Common myeloid progenitor, CD34-positive (primary cell): ENCODE measurements around the gene TRIM9.
"Not testable (repeated sequence)": the region's sequence is repeated elsewhere in the genome, so short reads cannot be mapped to it uniquely, and the experiment has no call there.

ENCODE experiments used
- CTCF ChIA-PET: fragments of 350-600 bp; sonication (Branson Sonifier 250); formaldehyde crosslinking; loops from one replicate; lab custom pipeline; 2021; ENCODE audit warnings: antibody characterized with exemption; lab: Charles Lee
- POLR2A ChIA-PET: fragments of 350-600 bp; sonication (Branson Sonifier 250); formaldehyde crosslinking; loops from one replicate; lab custom pipeline; 2021; ENCODE audit warnings: antibody characterized with exemption; lab: Charles Lee
- DNase-seq, 3 donors: peaks; one replicate each; pipeline versions ENCODE4 v3.0.0 to v3.0.0-alpha.2; 2013
- H3K27ac ChIP-seq, 2 experiments: 1 replicate in 1 of 2; 2 replicates in 1 of 2; pipeline ENCODE4 v1.7.0; 2013; ENCODE audit warnings: inconsistent platforms in 2 of 2, low read length in 2 of 2, mild to moderate bottlenecking in 2 of 2, low read depth in 1 of 2, moderate library complexity in 1 of 2; ENCODE audit not compliant: severe bottlenecking in 2 of 2, insufficient read depth in 1 of 2, poor library complexity in 1 of 2
- H3K27me3 ChIP-seq, 5 experiments: replicated peaks in 2 of 5; 1 replicate in 3 of 5; 2 replicates in 2 of 5; pipeline versions ENCODE4 v1.6.1 to v1.7.0; 2013; ENCODE audit warnings: low read length in 4 of 5, mild to moderate bottlenecking in 2 of 5, moderate library complexity in 2 of 5, inconsistent platforms in 1 of 5; ENCODE audit not compliant: insufficient read depth in 5 of 5, control insufficient read depth in 4 of 5
- H3K36me3 ChIP-seq, 4 experiments: 1 replicate in 2 of 4; 2 replicates in 2 of 4; pipeline versions ENCODE4 v1.6.1 to v1.7.0; 2013; ENCODE audit warnings: low read length in 3 of 4, control low read depth in 1 of 4, mild to moderate bottlenecking in 1 of 4; ENCODE audit not compliant: control insufficient read depth in 4 of 4, insufficient read depth in 4 of 4
- H3K4me1 ChIP-seq, 4 experiments: 1 replicate in 3 of 4; 2 replicates in 1 of 4; pipeline versions ENCODE4 v1.6.1 to v1.7.1; 2013; ENCODE audit warnings: low read length in 3 of 4, mild to moderate bottlenecking in 3 of 4, control low read depth in 1 of 4, inconsistent platforms in 1 of 4, moderate library complexity in 1 of 4; ENCODE audit not compliant: control insufficient read depth in 4 of 4, insufficient read depth in 4 of 4; ENCODE audit errors: control extremely low read depth in 1 of 4
- H3K4me3 ChIP-seq, 7 experiments: 1 replicate in 4 of 7; 2 replicates in 3 of 7; pipeline versions ENCODE4 v1.5.1 to v1.7.0; 2013; ENCODE audit warnings: mild to moderate bottlenecking in 7 of 7, low read length in 6 of 7, moderate library complexity in 6 of 7, inconsistent platforms in 2 of 7, low read depth in 2 of 7, control low read depth in 1 of 7; ENCODE audit not compliant: insufficient read depth in 4 of 7, control insufficient read depth in 1 of 7; ENCODE audit errors: extremely low read depth in 1 of 7
- H3K9me3 ChIP-seq, 5 experiments: 1 replicate in 4 of 5; 2 replicates in 1 of 5; pipeline versions ENCODE4 v1.6.1 to v1.7.1; 2013; ENCODE audit warnings: low read length in 4 of 5, mild to moderate bottlenecking in 2 of 5, inconsistent platforms in 1 of 5, low read depth in 1 of 5, moderate library complexity in 1 of 5; ENCODE audit not compliant: control insufficient read depth in 4 of 5, insufficient read depth in 2 of 5; ENCODE audit errors: control extremely low read depth in 1 of 5
- WGBS: methylation state at CpG from one replicate; pipeline ENCODE4 v1.1.5; 2013; ENCODE audit not compliant: insufficient coverage; 5-methylcytosine and 5-hydroxymethylcytosine counted together

Gene TRIM9

GRCh38 chr14:50963919-50964318, 131.0 kb downstream of the TRIM9 start:
- POLR2A ChIA-PET, result no interaction called here
- no peaks in the 10 kb centered on the region for H3K36me3 ChIP-seq
- no peak overlapping the region for H3K4me3 ChIP-seq
- peaks cover 8 to 47% (median 16%) of the 10 kb centered on the region in 4 experiments for H3K4me1 ChIP-seq
- no peak overlapping the region for H3K27ac ChIP-seq
- no peaks in the 10 kb centered on the region for H3K27me3 ChIP-seq
- WGBS, result 97% methylated on average over 5 of the region's 5 CpGs
- DNase-seq, result no peak
- CTCF ChIA-PET, result interaction anchor here (1.7 to 2.5 kb wide), 2 partner anchors 10 kb away, joined by 4 to 16 read pairs; no protein-coding TSS in a partner anchor
- H3K9me3 ChIP-seq, result no peaks in the 10 kb centered on the region

GRCh38 chr14:50961605-50962221, 133.2 kb downstream of the TRIM9 start:
- POLR2A ChIA-PET, result no interaction called here
- Histone ChIP-seq H3K27ac (peak overlapping the region in 1 of 2 experiments; percentile 61), H3K4me1 (peaks cover 2 to 41% (median 14%) of the 10 kb centered on the region in 4 experiments), H3K9me3 (no peaks in the 10 kb centered on the region), H3K4me3 (peak overlapping the region in 4 of 7 experiments; percentile 29 to 68 (median 52)), H3K27me3 (no peaks in the 10 kb centered on the region), H3K36me3 (no peaks in the 10 kb centered on the region)
- peak in 2 of 3 donors; percentile 14 to 44 for DNase-seq
- CTCF ChIA-PET, result interaction anchor here (1.0 kb wide), 2 partner anchors 13 to 134 kb away, joined by 4 to 5 read pairs; partner anchors contain the start of gene TRIM9
- WGBS, result 0% methylated on average over 2 of the region's 2 CpGs

GRCh38 chr14:50957296-50957695, 137.6 kb downstream of the TRIM9 start:
- Histone ChIP-seq H3K27ac (no peak overlapping the region), H3K27me3 (no peaks in the 10 kb centered on the region), H3K4me1 (peaks cover 4 to 23% (median 15%) of the 10 kb centered on the region in 4 experiments), H3K9me3 (no peaks in the 10 kb centered on the region), H3K36me3 (no peaks in the 10 kb centered on the region), H3K4me3 (no peak overlapping the region)
- WGBS, result 93% methylated on average over 3 of the region's 3 CpGs
- peak in 2 of 3 donors; percentile 21 to 30 for DNase-seq
- CTCF ChIA-PET, result interaction anchor here (1.0 to 2.0 kb wide), 5 partner anchors 10 to 261 kb away, joined by 3 to 4 read pairs (median 4); partner anchors contain the start of gene TRIM9
- POLR2A ChIA-PET, result no interaction called here

GRCh38 chr14:50956421-50956820, 138.5 kb downstream of the TRIM9 start:
- POLR2A ChIA-PET, result not testable (repeated sequence)
- CTCF ChIA-PET, result interaction anchor here (1.2 kb wide), 1 partner anchor 262 kb away, joined by 4 read pairs; no protein-coding TSS in a partner anchor

GRCh38 chr14:50955373-50956043, 139.4 kb downstream of the TRIM9 start:
- peak in 2 of 3 donors; percentile 17 to 20 for DNase-seq
- H3K9me3 ChIP-seq, result no peaks in the 10 kb centered on the region
- CTCF ChIA-PET, result interaction anchor here (0.8 to 4.8 kb wide), 5 partner anchors 9 to 263 kb away, joined by 3 to 20 read pairs (median 4); partner anchors contain the start of gene PYGL
- H3K36me3 ChIP-seq, result no peaks in the 10 kb centered on the region
- peaks cover 0 to 10% (median 4%) of the 10 kb centered on the region in 4 experiments for H3K4me1 ChIP-seq
- WGBS, result 100% methylated on average over 5 of the region's 5 CpGs
- no peaks in the 10 kb centered on the region for H3K27me3 ChIP-seq
- POLR2A ChIA-PET, result no interaction called here
- no peak overlapping the region for H3K27ac ChIP-seq
- no peak overlapping the region for H3K4me3 ChIP-seq

More at GRCh38 chr14:50956421-50956820, 138.5 kb downstream of the TRIM9 start:
- H3K36me3 ChIP-seq, H3K27me3 ChIP-seq, H3K4me3 ChIP-seq, H3K9me3 ChIP-seq, H3K27ac ChIP-seq, DNase-seq: not testable (repeated sequence)
- 96% methylated on average over 19 of the region's 32 CpGs for WGBS
- peaks cover 3 to 15% (median 11%) of the 10 kb centered on the region in 4 experiments for H3K4me1 ChIP-seq

DNA sequence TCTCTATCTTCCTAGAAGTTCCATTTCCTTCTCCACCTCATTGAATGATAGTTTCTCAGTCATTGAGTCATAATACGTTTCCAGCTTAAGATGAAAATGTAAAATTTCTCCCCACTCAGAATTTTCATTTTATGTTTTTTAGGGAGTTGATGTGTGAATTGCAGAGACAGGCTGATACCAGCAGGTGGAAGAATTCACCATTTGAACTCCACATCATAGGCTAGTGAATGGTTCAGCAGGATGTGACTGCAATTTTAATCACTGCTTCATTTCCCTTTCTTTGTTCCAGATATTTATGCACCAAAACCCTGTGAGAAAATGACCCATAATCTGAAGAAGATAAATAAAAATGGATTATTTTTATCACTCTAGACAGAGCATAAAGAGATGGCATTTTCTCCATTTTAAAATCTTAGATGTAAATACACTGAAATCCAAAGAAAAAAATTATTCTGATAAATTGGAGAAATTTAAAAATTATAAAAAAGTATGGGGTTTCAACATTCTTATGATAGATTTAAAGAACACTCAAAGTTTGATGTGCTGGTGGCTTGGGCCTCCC, 140.0 kb downstream of the TRIM9 start:
- Histone ChIP-seq H3K9me3 (no peaks in the 10 kb centered on the region), H3K4me3 (no peak overlapping the region), H3K4me1 (peaks cover 0 to 10% (median 4%) of the 10 kb centered on the region in 4 experiments), H3K36me3 (no peaks in the 10 kb centered on the region), H3K27me3 (no peaks in the 10 kb centered on the region), H3K27ac (no peak overlapping the region)
- WGBS, result no CpG with 5 or more reads among the region's 1 CpG
- ChIA-PET POLR2A (no interaction called here), CTCF (interaction anchor here (0.8 to 4.8 kb wide), 7 partner anchors 9 to 263 kb away, joined by 3 to 20 read pairs (median 4); partner anchors contain the start of gene PYGL)
- peak; percentile 49 to 71 (median 67) for DNase-seq
